LNCaP clone FGC (cell line): ENCODE measurements around the gene UBE2M.
A peak's percentile ranks its signal among the peaks of the same experiment; 100 is the strongest.

ENCODE experiments used
- DNase-seq: peaks from one replicate; pipeline ENCODE4 v3.0.0-alpha.2; 2011; ENCODE audit warnings: low read depth
- H3K4me3 ChIP-seq: 2 replicates; pipeline ENCODE4 v1.5.1; 2011; ENCODE audit warnings: mild to moderate bottlenecking, low read depth, low read length, control low read depth
- CTCF ChIP-seq: IDR thresholded peaks from 2 replicates; pipeline ENCODE4 v1.5.1; 2012; ENCODE audit warnings: mild to moderate bottlenecking; ENCODE audit not compliant: control insufficient read depth, insufficient read depth; ENCODE audit errors: extremely low read depth

UBE2M gene

GRCh38 chr19:58568453-58569130 lies 10.2 kb upstream of the UBE2M start:
- no peak overlapping the region for H3K4me3 ChIP-seq
- no peak for DNase-seq
- TF ChIP-seq CTCF = no peak

- no peak overlapping the region for H3K4me3 ChIP-seq
- DNase-seq = no peak
- no peak for TF ChIP-seq CTCF
Measured at GRCh38 chr19:58566989-58567388, 8.6 kb upstream of the UBE2M start.

GRCh38 chr19:58563823-58564222 lies 5.4 kb upstream of the UBE2M start:
- no peak for DNase-seq
- H3K4me3 ChIP-seq = no peak overlapping the region
- no peak for TF ChIP-seq CTCF

GRCh38 chr19:58563034-58563573 lies 4.7 kb upstream of the UBE2M start:
- TF ChIP-seq CTCF = no peak
- DNase-seq = no peak
- peak overlapping the region; percentile 52 for H3K4me3 ChIP-seq

GRCh38 chr19:58562122-58563033 lies 4.0 kb upstream of the UBE2M start:
- H3K4me3 ChIP-seq = peak overlapping the region; percentile 52
- TF ChIP-seq CTCF = no peak
- no peak for DNase-seq

- peak overlapping the region; percentile 52 for H3K4me3 ChIP-seq
- no peak for TF ChIP-seq CTCF
Measured at GRCh38 chr19:58561373-58562121, 3.1 kb upstream of the UBE2M start.

More at GRCh38 chr19:58561373-58562121, 3.1 kb upstream of the UBE2M start:
- DNase-seq = no peak
